KBM-7 (cell line): Measurements from ENCODE around the gene ACKR2.
A peak's percentile ranks its signal among the peaks of the same experiment; 100 is the strongest.

ENCODE experiments used
- DNase-seq: peaks from one replicate; pipeline ENCODE4 v3.0.0-alpha.2; 2015
- in situ Hi-C: fragments of 300-500 bp; cut with MboI; formaldehyde crosslinking; loops from 2 replicates; pipeline ENCODE4 v1.14.3; 2020; ENCODE audit warnings: low sequenced_read_pairs, low pct_unique_long_range_greater_than_20kb, mixed read lengths

ACKR2 gene

GRCh38 chr3:42809202-42809601, at the start of gene ACKR2:
TSS of gene ACKR2 (plus strand) at chr3:42809445. CDS start at chr3:42864503, 55,058 bp downstream.
- DNase-seq, result no peak
- in situ Hi-C loops, result no loop called here

GRCh38 chr3:42762046-42762724, 47.1 kb upstream of the ACKR2 start:
- peak; percentile 74 for DNase-seq
- in situ Hi-C loops, result no loop called here

GRCh38 chr3:42763021-42763420, 46.2 kb upstream of the ACKR2 start:
- in situ Hi-C loops, result no loop called here
- DNase-seq, result no peak

- in situ Hi-C loops, result no loop called here
- DNase-seq, result no peak
These were observed 45.1 kb upstream of the ACKR2 start for GRCh38 chr3:42764115-42764514.

GRCh38 chr3:42764561-42765295, 44.5 kb upstream of the ACKR2 start:
- DNase-seq, result no peak
- in situ Hi-C loops, result no loop called here

GRCh38 chr3:42769477-42770131, 39.6 kb upstream of the ACKR2 start:
- in situ Hi-C loops, result no loop called here
- no peak for DNase-seq

- in situ Hi-C loops, result no loop called here
These were observed 38.0 kb upstream of the ACKR2 start for GRCh38 chr3:42771271-42771670.

GRCh38 chr3:42772670-42773408, 36.4 kb upstream of the ACKR2 start, which contains the start of gene CCDC13:
TSS of gene CCDC13 (minus strand) at chr3:42773253. CDS start at chr3:42758345, 14,908 bp downstream.
- peak; percentile 95 for DNase-seq

More at GRCh38 chr3:42771271-42771670, 38.0 kb upstream of the ACKR2 start:
- DNase-seq, result no peak

GRCh38 chr3:42773409-42773751, 35.9 kb upstream of the ACKR2 start:
- no peak for DNase-seq
- in situ Hi-C loops, result no loop called here

More at GRCh38 chr3:42772670-42773408, 36.4 kb upstream of the ACKR2 start, which contains the start of gene CCDC13:
- in situ Hi-C loops, result no loop called here

- in situ Hi-C loops, result no loop called here
- no peak for DNase-seq
These were observed 30.6 kb upstream of the ACKR2 start for GRCh38 chr3:42778644-42779043.

GRCh38 chr3:42780398-42780797, 28.8 kb upstream of the ACKR2 start:
- in situ Hi-C loops, result no loop called here
- no peak for DNase-seq

GRCh38 chr3:42780892-42781700, 28.1 kb upstream of the ACKR2 start:
- in situ Hi-C loops, result no loop called here
- peak; percentile 90 for DNase-seq

- DNase-seq, result no peak
- in situ Hi-C loops, result no loop called here
These were observed 23.0 kb upstream of the ACKR2 start for GRCh38 chr3:42786212-42786611.

GRCh38 chr3:42786631-42787030, 22.6 kb upstream of the ACKR2 start:
- DNase-seq, result no peak

GRCh38 chr3:42790714-42791229, 18.5 kb upstream of the ACKR2 start:
- DNase-seq, result no peak
- in situ Hi-C loops, result no loop called here

More at GRCh38 chr3:42786631-42787030, 22.6 kb upstream of the ACKR2 start:
- in situ Hi-C loops, result no loop called here

GRCh38 chr3:42795621-42796181, 13.5 kb upstream of the ACKR2 start:
- DNase-seq, result no peak

GRCh38 chr3:42796332-42796885, 12.8 kb upstream of the ACKR2 start:
- DNase-seq, result no peak
- in situ Hi-C loops, result no loop called here

More at GRCh38 chr3:42795621-42796181, 13.5 kb upstream of the ACKR2 start:
- in situ Hi-C loops, result no loop called here

GRCh38 chr3:42799376-42799775, 9.9 kb upstream of the ACKR2 start:
- in situ Hi-C loops, result no loop called here

More at GRCh38 chr3:42799376-42799775, 9.9 kb upstream of the ACKR2 start:
- no peak for DNase-seq
